ENCODE data around the gene PCBP3. TPM values are rescaled to one million over a fixed set of nuclear protein-coding genes. Genes with fewer than 3 reads are reported as not detected.

Gene PCBP3
- total and polyA plus RNA-seq, 2 of the 8 experiments (the other 6 are each of a cell fraction or from before 2014, with no cell fraction given), result 3.5 to 6.3 TPM

DNA sequence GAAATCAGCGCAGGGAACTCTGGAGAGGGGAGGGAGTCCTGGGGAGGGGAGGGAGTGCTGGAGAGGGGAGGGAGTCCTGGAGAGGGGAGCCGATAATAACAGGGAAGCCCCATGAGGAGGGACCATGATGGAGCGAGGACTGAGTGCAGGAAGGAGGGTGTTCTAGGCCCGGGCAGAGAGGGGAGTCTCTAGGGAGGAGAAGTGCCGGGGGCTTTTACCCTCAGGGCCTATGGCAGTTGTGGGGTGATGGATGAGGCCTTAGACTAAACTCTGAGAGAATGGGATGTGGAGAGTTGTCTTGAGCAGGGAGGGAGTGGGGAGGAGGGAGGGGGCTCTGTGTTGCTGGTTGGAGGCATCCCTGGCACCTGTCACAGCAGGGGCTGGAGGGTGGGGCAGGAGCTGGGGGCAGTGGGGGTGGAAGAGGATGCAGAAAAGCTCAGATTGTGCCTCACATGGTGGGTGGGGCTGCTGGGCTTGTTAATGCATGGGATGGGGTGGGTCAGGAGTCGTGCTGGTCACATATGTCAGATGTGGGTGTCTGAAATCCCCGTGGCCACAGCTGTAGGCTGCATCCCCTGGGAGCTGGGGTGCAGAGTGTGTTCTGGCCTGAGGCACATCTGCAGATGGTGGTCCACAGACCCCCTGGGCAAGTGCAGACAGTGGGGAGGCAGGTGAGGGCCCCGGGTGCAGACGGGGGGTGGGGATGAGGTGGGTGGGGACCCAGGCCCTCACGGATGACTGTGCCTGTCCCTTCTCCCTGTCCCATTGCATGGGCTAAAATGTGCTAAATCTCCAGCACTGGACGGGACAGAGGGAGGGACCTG lies 249.6 kb downstream of the PCBP3 start:
- H4K8ac ChIP-seq (ENCODE audit: extremely low read depth, insufficient read depth, low read length), result no peak overlapping the region; the same call in 1 of the 2 replicates
- peaks cover 2 to 3% of the 10 kb centered on the region in 2 experiments for H4K20me1 ChIP-seq (replicated peaks in 1 of 2; ENCODE audit: control insufficient read depth in 1 of 2, insufficient read depth in 2 of 2, low read length in 2 of 2)
- no peaks in the 10 kb centered on the region for H3K27me3 ChIP-seq (replicated peaks in 1 of 4; ENCODE audit: control insufficient read depth in 3 of 4, extremely low read depth in 1 of 4, insufficient read depth in 3 of 4, low read length in 3 of 4)
- ChIA-PET POLR2A (ENCODE audit: partially characterized antibody) (no interaction called here), CTCF (ENCODE audit: partially characterized antibody) (interaction anchor here (0.6 to 1.0 kb wide), 4 partner anchors 13 to 331 kb away, joined by 3 to 4 read pairs (median 3); no protein-coding TSS in a partner anchor)
- no peaks in the 10 kb centered on the region for H3K79me2 ChIP-seq (ENCODE audit: control insufficient read depth in 1 of 2, insufficient read depth in 2 of 2, low read length in 2 of 2)
- H3K4ac ChIP-seq (replicated peaks; ENCODE audit: insufficient read length, low read depth, low read length), result no peak overlapping the region
- 88% methylated on average over 3 of the region's 11 CpGs; no CpG with 5 or more reads in 1 of the 2 experiments for WGBS, 2 experiments (ENCODE audit: extremely low coverage in 1 of 2, insufficient coverage in 1 of 2, insufficient read length in 1 of 2, insufficient replicate concordance in 2 of 2, low coverage in 1 of 2, low lambda C conversion rate in 2 of 2, missing lambda C conversion rate in 1 of 2)
- H2BK15ac ChIP-seq (ENCODE audit: low read length), result no peak overlapping the region
- no peak overlapping the region for H2BK5ac ChIP-seq (ENCODE audit: low read depth, low read length)
- H3K18ac ChIP-seq (ENCODE audit: extremely low read depth, low read length), result no peak overlapping the region
- FAIRE-seq (no peak), DNase-seq (ENCODE audit: low read depth in 1 of 2, low spot score in 2 of 2) (no peak)
- H3K23me2 ChIP-seq (ENCODE audit: low read depth, low read length), result no peaks in the 10 kb centered on the region
- no peak overlapping the region for H3K4me3 ChIP-seq (ENCODE audit: extremely low read depth in 1 of 4, insufficient read depth in 2 of 4, low read depth in 3 of 4, low read length in 4 of 4)
- H3K4me2 ChIP-seq (ENCODE audit: insufficient read depth in 1 of 2, low read depth in 2 of 2, low read length in 2 of 2), result no peak overlapping the region
- no peak overlapping the region for H4K5ac ChIP-seq (ENCODE audit: insufficient read length, low read depth, low read length)
- H3K27ac ChIP-seq (ENCODE audit: low read depth, low read length), result no peak overlapping the region
- H3K23ac ChIP-seq (ENCODE audit: insufficient read length), result no peak overlapping the region
- H3K9me3 ChIP-seq (ENCODE audit: insufficient read depth in 2 of 2, low read depth in 1 of 2, low read length in 1 of 2), result no peaks in the 10 kb centered on the region
- no peak overlapping the region for H4K91ac ChIP-seq (replicated peaks; ENCODE audit: insufficient read length, low read length)
- H2AK5ac ChIP-seq (ENCODE audit: low read depth, low read length), result no peak overlapping the region
- no peak overlapping the region for H2BK120ac ChIP-seq (replicated peaks; ENCODE audit: low read depth, low read length)
- H3K36me3 ChIP-seq (ENCODE audit: control insufficient read depth in 2 of 4, insufficient read depth in 4 of 4, low read length in 3 of 4), result no peaks in the 10 kb centered on the region
- no peaks in the 10 kb centered on the region for H3K4me1 ChIP-seq (replicated peaks in 1 of 4; ENCODE audit: control insufficient read depth in 3 of 4, insufficient read depth in 4 of 4, low read length in 3 of 4)
- no peak overlapping the region for H2BK12ac ChIP-seq (ENCODE audit: low read depth, low read length)
- no peak overlapping the region for H3K9ac ChIP-seq (replicated peaks in 1 of 4; ENCODE audit: extremely low read depth in 1 of 4, low read depth in 3 of 4, low read length in 3 of 4)
- no peak overlapping the region for H2BK20ac ChIP-seq (ENCODE audit: low read length)
- no peaks in the 10 kb centered on the region for H3K79me1 ChIP-seq (ENCODE audit: low read depth, low read length)
- no peak overlapping the region for H3K56ac ChIP-seq (replicated peaks; ENCODE audit: insufficient read length, low read depth, low read length)
- no peak overlapping the region for H2AFZ ChIP-seq (ENCODE audit: low read length)
- H3K14ac ChIP-seq (ENCODE audit: insufficient read length), result no peak overlapping the region
- TF ChIP-seq, protein P1, sequence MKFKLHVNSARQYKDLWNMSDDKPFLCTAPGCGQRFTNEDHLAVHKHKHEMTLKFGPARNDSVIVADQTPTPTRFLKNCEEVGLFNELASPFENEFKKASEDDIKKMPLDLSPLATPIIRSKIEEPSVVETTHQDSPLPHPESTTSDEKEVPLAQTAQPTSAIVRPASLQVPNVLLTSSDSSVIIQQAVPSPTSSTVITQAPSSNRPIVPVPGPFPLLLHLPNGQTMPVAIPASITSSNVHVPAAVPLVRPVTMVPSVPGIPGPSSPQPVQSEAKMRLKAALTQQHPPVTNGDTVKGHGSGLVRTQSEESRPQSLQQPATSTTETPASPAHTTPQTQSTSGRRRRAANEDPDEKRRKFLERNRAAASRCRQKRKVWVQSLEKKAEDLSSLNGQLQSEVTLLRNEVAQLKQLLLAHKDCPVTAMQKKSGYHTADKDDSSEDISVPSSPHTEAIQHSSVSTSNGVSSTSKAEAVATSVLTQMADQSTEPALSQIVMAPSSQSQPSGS (IDR thresholded peaks at IDR 0.05; ENCODE audit: low read length), result no peak
- TF ChIP-seq SAP30 (IDR thresholded peaks at IDR 0.05; ENCODE audit: insufficient read depth, insufficient replicate concordance, low read length) (no peak), RNF2 (IDR thresholded peaks at IDR 0.05; ENCODE audit: borderline replicate concordance, low read depth, low read length, missing control alignments, poor library complexity, severe bottlenecking) (no peak)
- TF ChIP-seq, protein P2, sequence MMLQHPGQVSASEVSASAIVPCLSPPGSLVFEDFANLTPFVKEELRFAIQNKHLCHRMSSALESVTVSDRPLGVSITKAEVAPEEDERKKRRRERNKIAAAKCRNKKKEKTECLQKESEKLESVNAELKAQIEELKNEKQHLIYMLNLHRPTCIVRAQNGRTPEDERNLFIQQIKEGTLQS (IDR thresholded peaks at IDR 0.05; ENCODE audit: insufficient read depth, low read depth, low read length), result no peak
